CD4-positive, alpha-beta T cell treated with Interleukin-15 for 4 hours (primary cell): ENCODE results near the gene TAOK1.
"Not testable (repeated sequence)": the region's sequence is repeated elsewhere in the genome, so short reads cannot be mapped to it uniquely, and the experiment has no call there.

Source experiments
- DNase-seq: peaks from one replicate; pipeline ENCODE4 v3.0.0-alpha.2; 2020; ENCODE audit warnings: low spot score

TAOK1 gene

GRCh38 chr17:29389982-29390850 lies at the start of gene TAOK1:
Gene TAOK1, plus strand, starts transcription at chr17:29390363. Its CDS starts 61,186 bp downstream, at chr17:29451549.
- peak; percentile 97 for DNase-seq

- no peak for DNase-seq
Measured at GRCh38 chr17:29341726-29342125, 48.4 kb upstream of the TAOK1 start.

GRCh38 chr17:29342158-29342765 lies 47.9 kb upstream of the TAOK1 start:
- DNase-seq: no peak

- no peak for DNase-seq
Measured at GRCh38 chr17:29344201-29344856, 45.8 kb upstream of the TAOK1 start.

GRCh38 chr17:29345066-29345465 lies 45.1 kb upstream of the TAOK1 start:
- no peak for DNase-seq

- not testable (repeated sequence) for DNase-seq
Measured at GRCh38 chr17:29345470-29345869, 44.7 kb upstream of the TAOK1 start.

- DNase-seq: no peak
Measured at GRCh38 chr17:29346462-29346861, 43.7 kb upstream of the TAOK1 start.

GRCh38 chr17:29347831-29348629 lies 42.1 kb upstream of the TAOK1 start:
- no peak for DNase-seq

GRCh38 chr17:29349409-29349808 lies 40.8 kb upstream of the TAOK1 start:
- DNase-seq: no peak

GRCh38 chr17:29352146-29352545 lies 38.0 kb upstream of the TAOK1 start:
- DNase-seq: no peak

GRCh38 chr17:29357232-29357631 lies 32.9 kb upstream of the TAOK1 start:
- no peak for DNase-seq

GRCh38 chr17:29357821-29358232 lies 32.3 kb upstream of the TAOK1 start:
- no peak for DNase-seq

- DNase-seq: no peak
Measured at GRCh38 chr17:29358416-29358815, 31.7 kb upstream of the TAOK1 start.

GRCh38 chr17:29359777-29360176 lies 30.4 kb upstream of the TAOK1 start:
- no peak for DNase-seq

- no peak for DNase-seq
Measured at GRCh38 chr17:29363716-29364115, 26.4 kb upstream of the TAOK1 start.

GRCh38 chr17:29364691-29365090 lies 25.5 kb upstream of the TAOK1 start:
- no peak for DNase-seq

GRCh38 chr17:29368161-29368560 lies 22.0 kb upstream of the TAOK1 start:
- no peak for DNase-seq

- DNase-seq: no peak
Measured at GRCh38 chr17:29368926-29369325, 21.2 kb upstream of the TAOK1 start.

GRCh38 chr17:29369831-29370735 lies 20.1 kb upstream of the TAOK1 start:
- peak; percentile 67 for DNase-seq

GRCh38 chr17:29376667-29377270 lies 13.4 kb upstream of the TAOK1 start:
- DNase-seq: no peak

GRCh38 chr17:29378500-29378899 lies 11.7 kb upstream of the TAOK1 start:
- no peak for DNase-seq
